HepG2 (cell line): ENCODE results near the gene STAT5A. TPM values are rescaled to one million over a fixed set of nuclear protein-coding genes. Genes with fewer than 3 reads are reported as not detected.
A peak's percentile ranks its signal among the peaks of the same experiment; 100 is the strongest.

Experiments used
- CAMTA2 ChIP-seq: sonication (generic); formaldehyde crosslinking; IDR thresholded peaks from 2 replicates; pipeline ENCODE4 v1.4.0; 2020; ENCODE audit warnings: mild to moderate bottlenecking, missing genetic modification reagents, borderline replicate concordance
- DR1 ChIP-seq: sonication (generic); formaldehyde crosslinking; IDR thresholded peaks from 2 replicates; pipeline ENCODE4 v1.8.0; 2021; ENCODE audit warnings: mild to moderate bottlenecking, missing genetic modification reagents, inconsistent platforms
- FUBP1 ChIP-seq: sonication (generic); formaldehyde crosslinking; IDR thresholded peaks from 2 replicates; pipeline ENCODE4 v1.5.1; 2020; ENCODE audit warnings: missing genetic modification reagents, mild to moderate bottlenecking, borderline replicate concordance
- GZF1 ChIP-seq: sonication (generic); formaldehyde crosslinking; IDR thresholded peaks from 2 replicates; pipeline ENCODE4 v1.5.1; 2020; ENCODE audit warnings: mild to moderate bottlenecking, missing genetic modification reagents
- HOXA5 ChIP-seq: sonication (generic); formaldehyde crosslinking; IDR thresholded peaks from 2 replicates; pipeline ENCODE4 v1.4.0; 2020; ENCODE audit warnings: missing genetic modification reagents
- NAIF1 ChIP-seq: sonication (generic); formaldehyde crosslinking; IDR thresholded peaks from 2 replicates; pipeline ENCODE4 v1.5.0; 2020; ENCODE audit warnings: mild to moderate bottlenecking, missing genetic modification reagents, borderline replicate concordance
- NCOR1 ChIP-seq: fragments of 200-600 bp; sonication (generic); IDR thresholded peaks from 2 replicates; pipeline ENCODE4 v1.7.0; 2017; ENCODE audit warnings: antibody characterized with exemption, low read length, borderline replicate concordance
- POGZ ChIP-seq: sonication (generic); formaldehyde crosslinking; IDR thresholded peaks from 2 replicates; pipeline ENCODE4 v1.4.0; 2020; ENCODE audit warnings: mild to moderate bottlenecking, missing genetic modification reagents
- PTBP1 ChIP-seq: fragments of 200-400 bp; formaldehyde crosslinking; IDR thresholded peaks from 2 replicates; pipeline ENCODE4 v1.6.1; 2018; ENCODE audit warnings: low read length, low read depth; ENCODE audit not compliant: poor library complexity, severe bottlenecking
- STAT5B ChIP-seq: sonication (generic); formaldehyde crosslinking; IDR thresholded peaks from 2 replicates; pipeline ENCODE4 v1.4.0; 2020; ENCODE audit warnings: missing genetic modification reagents
- THYN1 ChIP-seq: sonication (generic); formaldehyde crosslinking; IDR thresholded peaks from 2 replicates; pipeline ENCODE4 v1.8.1; 2023; ENCODE audit warnings: low read depth, mild to moderate bottlenecking, moderate library complexity, missing genetic modification reagents, borderline replicate concordance
- XBP1 ChIP-seq: sonication (generic); formaldehyde crosslinking; IDR thresholded peaks from 2 replicates; pipeline ENCODE4 v1.5.0; 2020; ENCODE audit warnings: missing genetic modification reagents
- ZFAT ChIP-seq: sonication (generic); formaldehyde crosslinking; conservative IDR thresholded peaks from 2 replicates; pipeline ENCODE4 v1.8.1; 2023; ENCODE audit warnings: missing genetic modification reagents, inconsistent platforms
- ZNF225 ChIP-seq: sonication (generic); formaldehyde crosslinking; IDR thresholded peaks from 2 replicates; pipeline ENCODE4 v1.4.0; 2020; ENCODE audit warnings: mild to moderate bottlenecking, missing genetic modification reagents
- ZNF234 ChIP-seq: sonication (generic); formaldehyde crosslinking; conservative IDR thresholded peaks from 2 replicates; pipeline ENCODE4 v1.5.1; 2020; ENCODE audit warnings: mild to moderate bottlenecking, missing genetic modification reagents
- ZNF260 ChIP-seq: sonication (generic); formaldehyde crosslinking; IDR thresholded peaks from 2 replicates; pipeline ENCODE4 v1.4.0; 2020; ENCODE audit warnings: missing genetic modification reagents, low read depth, mild to moderate bottlenecking, borderline replicate concordance
- ZNF33A ChIP-seq: sonication (generic); formaldehyde crosslinking; IDR thresholded peaks from 2 replicates; pipeline ENCODE4 v1.5.1; 2020; ENCODE audit warnings: missing genetic modification reagents, mild to moderate bottlenecking, moderate library complexity, borderline replicate concordance
- ZNF512B ChIP-seq: sonication (generic); formaldehyde crosslinking; IDR thresholded peaks from 2 replicates; pipeline ENCODE4 v1.5.1; 2020; ENCODE audit warnings: missing genetic modification reagents, mild to moderate bottlenecking, borderline replicate concordance
- ZNF513 ChIP-seq: sonication (generic); formaldehyde crosslinking; conservative IDR thresholded peaks from 2 replicates; pipeline ENCODE4 v1.5.0; 2020; ENCODE audit warnings: missing genetic modification reagents
- ZUFSP ChIP-seq: sonication (generic); formaldehyde crosslinking; IDR thresholded peaks from 2 replicates; pipeline ENCODE4 v1.9.0; 2021; ENCODE audit warnings: missing genetic modification reagents, mild to moderate bottlenecking, borderline replicate concordance
- polyA plus RNA-seq, 8 experiments: library from polyadenylated mRNA; depleted of rRNA in 3 of 8; stranded (reverse) in 7 of 8; unstranded in 1 of 8; fragments of >200 nt; fragmentation: Illumina TruSeq in 4 of 8; extraction: Trizol in 4 of 8; gene quantifications; 2 replicates each; pipeline versions ENCODE4 v1.2.1 to v1.2.3, GENCODE V29; 2011 to 2016; ENCODE audit warnings: low read depth in 4 of 8, missing spikeins in 1 of 8, mixed read lengths in 1 of 8; ENCODE audit not compliant: insufficient read depth in 1 of 8
- total RNA-seq, 5 experiments: library from RNA; depleted of rRNA; stranded (reverse); fragments of >200 nt; fragmentation: Illumina TruSeq; extraction: Trizol; gene quantifications; 2 replicates each; pipeline ENCODE4 v1.2.3, GENCODE V29; 2016; ENCODE audit warnings: low read depth in 1 of 5

Gene STAT5A
- total and polyA plus RNA-seq, 2 of the 13 experiments (the other 11 are each of a cell fraction or from before 2014, with no cell fraction given), result 1.4 to 4.1 TPM

- TF ChIP-seq ZNF234 (CRISPR knock-in tag) (0 out of 2 replicates have a peak, but pooled peaks have one; percentile 66), XBP1 (CRISPR knock-in tag) (no peak), NCOR1 (no peak; the same call in 1 of the 2 replicates), CAMTA2 (CRISPR knock-in tag) (peak; percentile 18; the same call in 1 of the 2 replicates), ZNF513 (no peak), THYN1 (CRISPR knock-in tag) (no peak), ZNF512B (0 out of 2 replicates have a peak, but pooled peaks have one; percentile 48), ZFAT (CRISPR knock-in tag) (no peak), PTBP1 (no peak), ZNF260 (CRISPR knock-in tag) (no peak), ZNF225 (CRISPR knock-in tag) (peak; percentile 58; the same call in 1 of the 2 replicates), DR1 (peak; percentile 51; the same call in 1 of the 2 replicates), GZF1 (CRISPR knock-in tag) (peak; percentile 71), POGZ (CRISPR knock-in tag) (peak; percentile 77), ZNF33A (CRISPR knock-in tag) (no peak), STAT5B (CRISPR knock-in tag) (no peak), ZUFSP (no peak), NAIF1 (CRISPR knock-in tag) (no peak), FUBP1 (CRISPR knock-in tag) (no peak), HOXA5 (peak; percentile 74)
Measured at GRCh38 chr17:42312285-42313130, 24.2 kb downstream of the STAT5A start (continued).
